Measurements from ENCODE around the gene CORO1A. TPM values are rescaled to one million over a fixed set of nuclear protein-coding genes. Genes with fewer than 3 reads are reported as not detected.
"Not testable (repeated sequence)": the region's sequence is repeated elsewhere in the genome, so short reads cannot be mapped to it uniquely, and the experiment has no call there.

Gene CORO1A
- total RNA-seq, 1 experiment from 2014 or later: 11.1 TPM

GRCh38 chr16:30187556-30187865 lies 4.1 kb downstream of the CORO1A start:
- no TSS peak for BruUV-seq (replicated peaks)
- Mint-ChIP-seq H3K27me3 (ENCODE audit: unreplicated experiment) (no peaks in the 10 kb centered on the region), H3K4me3 (ENCODE audit: low read depth, unreplicated experiment) (no peak overlapping the region), H3K36me3 (ENCODE audit: insufficient read depth, unreplicated experiment) (peaks cover 29% of the 10 kb centered on the region), H3K27ac (ENCODE audit: unreplicated experiment) (no peak overlapping the region), H3K9me3 (ENCODE audit: low read depth, unreplicated experiment) (no peaks in the 10 kb centered on the region), H3K4me1 (ENCODE audit: low read depth, unreplicated experiment) (peaks cover 13% of the 10 kb centered on the region)
- DNase-seq: no peak
- CTCF ChIA-PET: no interaction called here
- no peak for TF ChIP-seq CTCF (IDR thresholded peaks at IDR 0.05; ENCODE audit: unreplicated experiment)
- intact Hi-C loops (cut with micrococcal nuclease; ENCODE audit: unreplicated experiment): no loop called here

GRCh38 chr16:30187971-30188561 lies 4.7 kb downstream of the CORO1A start:
- no peak for TF ChIP-seq CTCF (IDR thresholded peaks at IDR 0.05; ENCODE audit: unreplicated experiment)
- Mint-ChIP-seq H3K36me3 (ENCODE audit: insufficient read depth, unreplicated experiment) (peaks cover 24% of the 10 kb centered on the region), H3K9me3 (ENCODE audit: low read depth, unreplicated experiment) (no peaks in the 10 kb centered on the region), H3K4me1 (ENCODE audit: low read depth, unreplicated experiment) (peaks cover 13% of the 10 kb centered on the region), H3K27ac (ENCODE audit: unreplicated experiment) (no peak overlapping the region), H3K4me3 (ENCODE audit: low read depth, unreplicated experiment) (no peak overlapping the region), H3K27me3 (ENCODE audit: unreplicated experiment) (no peaks in the 10 kb centered on the region)
- intact Hi-C loops (cut with micrococcal nuclease; ENCODE audit: unreplicated experiment): no loop called here
- BruUV-seq (replicated peaks): no TSS peak
- DNase-seq: no peak
- CTCF ChIA-PET: no interaction called here

GRCh38 chr16:30191158-30191557 lies 7.8 kb downstream of the CORO1A start:
- H3K36me3 Mint-ChIP-seq (ENCODE audit: insufficient read depth, unreplicated experiment); H3K4me1 Mint-ChIP-seq (ENCODE audit: low read depth, unreplicated experiment); CTCF ChIA-PET; H3K27ac Mint-ChIP-seq (ENCODE audit: unreplicated experiment); intact Hi-C loops (cut with micrococcal nuclease; ENCODE audit: unreplicated experiment); BruUV-seq (replicated peaks); H3K9me3 Mint-ChIP-seq (ENCODE audit: low read depth, unreplicated experiment); H3K27me3 Mint-ChIP-seq (ENCODE audit: unreplicated experiment); DNase-seq; H3K4me3 Mint-ChIP-seq (ENCODE audit: low read depth, unreplicated experiment): not testable (repeated sequence)

GRCh38 chr16:30193098-30193497 lies 9.7 kb downstream of the CORO1A start:
- BruUV-seq (replicated peaks); H3K27ac Mint-ChIP-seq (ENCODE audit: unreplicated experiment); CTCF ChIA-PET; H3K27me3 Mint-ChIP-seq (ENCODE audit: unreplicated experiment); H3K4me1 Mint-ChIP-seq (ENCODE audit: low read depth, unreplicated experiment); H3K9me3 Mint-ChIP-seq (ENCODE audit: low read depth, unreplicated experiment); H3K36me3 Mint-ChIP-seq (ENCODE audit: insufficient read depth, unreplicated experiment); intact Hi-C loops (cut with micrococcal nuclease; ENCODE audit: unreplicated experiment); H3K4me3 Mint-ChIP-seq (ENCODE audit: low read depth, unreplicated experiment); DNase-seq: not testable (repeated sequence)

- intact Hi-C loops (cut with micrococcal nuclease; ENCODE audit: unreplicated experiment); CTCF ChIA-PET; H3K36me3 Mint-ChIP-seq (ENCODE audit: insufficient read depth, unreplicated experiment): not testable (repeated sequence)
These were observed 10.2 kb downstream of the CORO1A start, which contains the start of the genes BOLA2B and SLX1A for GRCh38 chr16:30193615-30194014. Gene BOLA2B, minus strand, starts transcription at chr16:30193666. Its CDS starts 71 bp downstream, at chr16:30193595. Gene SLX1A, plus strand, starts transcription at chr16:30193875. Its CDS starts 210 bp downstream, at chr16:30194085.

GRCh38 chr16:30194172-30194925 lies 10.9 kb downstream of the CORO1A start:
- H3K4me1 Mint-ChIP-seq (ENCODE audit: low read depth, unreplicated experiment); H3K9me3 Mint-ChIP-seq (ENCODE audit: low read depth, unreplicated experiment); H3K36me3 Mint-ChIP-seq (ENCODE audit: insufficient read depth, unreplicated experiment); DNase-seq; H3K4me3 Mint-ChIP-seq (ENCODE audit: low read depth, unreplicated experiment); intact Hi-C loops (cut with micrococcal nuclease; ENCODE audit: unreplicated experiment); H3K27me3 Mint-ChIP-seq (ENCODE audit: unreplicated experiment); CTCF ChIA-PET; H3K27ac Mint-ChIP-seq (ENCODE audit: unreplicated experiment): not testable (repeated sequence)
- BruUV-seq (replicated peaks): TSS peak; percentile 90

More at GRCh38 chr16:30193615-30194014, 10.2 kb downstream of the CORO1A start, which contains the start of the genes BOLA2B and SLX1A:
- BruUV-seq (replicated peaks); H3K4me1 Mint-ChIP-seq (ENCODE audit: low read depth, unreplicated experiment); H3K4me3 Mint-ChIP-seq (ENCODE audit: low read depth, unreplicated experiment); H3K27me3 Mint-ChIP-seq (ENCODE audit: unreplicated experiment); H3K27ac Mint-ChIP-seq (ENCODE audit: unreplicated experiment); DNase-seq; H3K9me3 Mint-ChIP-seq (ENCODE audit: low read depth, unreplicated experiment): not testable (repeated sequence)

GRCh38 chr16:30197001-30197400 lies 13.6 kb downstream of the CORO1A start:
- H3K9me3 Mint-ChIP-seq (ENCODE audit: low read depth, unreplicated experiment); H3K4me1 Mint-ChIP-seq (ENCODE audit: low read depth, unreplicated experiment); H3K27me3 Mint-ChIP-seq (ENCODE audit: unreplicated experiment); H3K4me3 Mint-ChIP-seq (ENCODE audit: low read depth, unreplicated experiment); CTCF ChIA-PET; BruUV-seq (replicated peaks); H3K27ac Mint-ChIP-seq (ENCODE audit: unreplicated experiment); intact Hi-C loops (cut with micrococcal nuclease; ENCODE audit: unreplicated experiment); DNase-seq; H3K36me3 Mint-ChIP-seq (ENCODE audit: insufficient read depth, unreplicated experiment): not testable (repeated sequence)

- DNase-seq; H3K36me3 Mint-ChIP-seq (ENCODE audit: insufficient read depth, unreplicated experiment); H3K4me3 Mint-ChIP-seq (ENCODE audit: low read depth, unreplicated experiment); H3K9me3 Mint-ChIP-seq (ENCODE audit: low read depth, unreplicated experiment); H3K27me3 Mint-ChIP-seq (ENCODE audit: unreplicated experiment); H3K4me1 Mint-ChIP-seq (ENCODE audit: low read depth, unreplicated experiment); BruUV-seq (replicated peaks); H3K27ac Mint-ChIP-seq (ENCODE audit: unreplicated experiment); intact Hi-C loops (cut with micrococcal nuclease; ENCODE audit: unreplicated experiment); CTCF ChIA-PET: not testable (repeated sequence)
These were observed 15.6 kb downstream of the CORO1A start, which contains the start of gene SULT1A3 for GRCh38 chr16:30199049-30199448. Gene SULT1A3, plus strand, starts transcription at chr16:30199255. Its CDS starts 1,474 bp downstream, at chr16:30200729.

Data from Calu3 (cell line).